Measurements from ENCODE around the gene MED13L. TPM values are rescaled to one million over a fixed set of nuclear protein-coding genes. Genes with fewer than 3 reads are reported as not detected.

The MED13L gene
- total and polyA plus RNA-seq, 2 of the 8 experiments (the other 6 are each of a cell fraction or from before 2014, with no cell fraction given) = 15.9 to 51.7 TPM

DNA sequence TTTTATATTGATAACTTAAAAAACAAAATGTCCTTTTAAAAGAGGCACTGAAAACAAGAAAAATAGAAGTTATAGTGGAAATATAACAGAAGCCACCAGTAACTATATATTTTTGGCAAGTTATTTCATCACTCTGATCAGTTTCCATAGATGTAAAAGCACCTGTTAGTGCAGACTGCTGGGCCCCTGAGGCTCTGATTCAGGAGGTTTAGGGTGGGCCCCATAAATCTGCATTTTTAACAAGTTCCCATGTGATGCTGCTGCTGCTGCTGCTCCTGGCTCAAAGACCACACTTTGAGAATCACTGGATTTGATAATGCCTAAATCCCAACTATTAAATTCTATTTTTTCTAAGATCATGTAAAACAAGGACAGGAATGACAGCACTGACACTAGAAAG, 251.1 kb downstream of the MED13L start:
- Histone ChIP-seq H2BK5ac (ENCODE audit: low read depth, low read length) (no peak overlapping the region), H3K23me2 (ENCODE audit: low read depth, low read length) (no peaks in the 10 kb centered on the region), H3K4me1 (replicated peaks in 1 of 4; ENCODE audit: control insufficient read depth in 3 of 4, insufficient read depth in 4 of 4, low read length in 3 of 4) (peaks cover 0 to 5% (median 0%) of the 10 kb centered on the region in 4 experiments; a peak in 1 of 7 replicates), H2AFZ (ENCODE audit: low read length) (no peak overlapping the region), H2BK20ac (ENCODE audit: low read length) (no peak overlapping the region), H3K23ac (ENCODE audit: insufficient read length) (no peak overlapping the region), H3K14ac (ENCODE audit: insufficient read length) (no peak overlapping the region), H3K79me2 (ENCODE audit: control insufficient read depth in 1 of 2, insufficient read depth in 2 of 2, low read length in 2 of 2) (peaks cover 0 to 23% of the 10 kb centered on the region in 2 experiments; a peak in 2 of 4 replicates), H2AK5ac (ENCODE audit: low read depth, low read length) (no peak overlapping the region), H2BK12ac (ENCODE audit: low read depth, low read length) (no peak overlapping the region), H2BK120ac (replicated peaks; ENCODE audit: low read depth, low read length) (no peak overlapping the region), H2BK15ac (ENCODE audit: low read length) (no peak overlapping the region), H3K9ac (replicated peaks in 1 of 4; ENCODE audit: extremely low read depth in 1 of 4, low read depth in 3 of 4, low read length in 3 of 4) (no peak overlapping the region), H3K9me3 (ENCODE audit: insufficient read depth in 2 of 2, low read depth in 1 of 2, low read length in 1 of 2) (no peaks in the 10 kb centered on the region), H4K5ac (ENCODE audit: insufficient read length, low read depth, low read length) (no peak overlapping the region), H3K27ac (ENCODE audit: low read depth, low read length) (no peak overlapping the region), H3K4me3 (ENCODE audit: extremely low read depth in 1 of 4, insufficient read depth in 2 of 4, low read depth in 3 of 4, low read length in 4 of 4) (no peak overlapping the region), H4K91ac (replicated peaks; ENCODE audit: insufficient read length, low read length) (no peak overlapping the region), H3K18ac (ENCODE audit: extremely low read depth, low read length) (no peak overlapping the region), H4K20me1 (replicated peaks in 1 of 2; ENCODE audit: control insufficient read depth in 1 of 2, insufficient read depth in 2 of 2, low read length in 2 of 2) (no peaks in the 10 kb centered on the region), H3K4me2 (ENCODE audit: insufficient read depth in 1 of 2, low read depth in 2 of 2, low read length in 2 of 2) (no peak overlapping the region), H3K36me3 (ENCODE audit: control insufficient read depth in 2 of 4, insufficient read depth in 4 of 4, low read length in 3 of 4) (no peaks in the 10 kb centered on the region), H3K4ac (replicated peaks; ENCODE audit: insufficient read length, low read depth, low read length) (no peak overlapping the region), H3K27me3 (replicated peaks in 1 of 4; ENCODE audit: control insufficient read depth in 3 of 4, extremely low read depth in 1 of 4, insufficient read depth in 3 of 4, low read length in 3 of 4) (no peaks in the 10 kb centered on the region), H3K56ac (replicated peaks; ENCODE audit: insufficient read length, low read depth, low read length) (no peak overlapping the region), H4K8ac (ENCODE audit: extremely low read depth, insufficient read depth, low read length) (no peak overlapping the region), H3K79me1 (ENCODE audit: low read depth, low read length) (peaks cover 4% of the 10 kb centered on the region; the same call in 1 of the 2 replicates)
- no peak for DNase-seq (ENCODE audit: low read depth in 1 of 2, low spot score in 2 of 2)
- ChIA-PET POLR2A (ENCODE audit: partially characterized antibody) (no interaction called here), CTCF (ENCODE audit: partially characterized antibody) (interaction anchor here (1.1 kb wide), 1 partner anchor 15 kb away, joined by 3 read pairs; no protein-coding TSS in a partner anchor)
- no peak for FAIRE-seq
- TF ChIP-seq TEAD4 (IDR thresholded peaks at IDR 0.05; ENCODE audit: low read depth, low read length) (no peak), KDM5A (IDR thresholded peaks at IDR 0.05; ENCODE audit: low read length) (no peak), SAP30 (IDR thresholded peaks at IDR 0.05; ENCODE audit: insufficient read depth, insufficient replicate concordance, low read length) (no peak), HDAC2 (IDR thresholded peaks at IDR 0.05; ENCODE audit: borderline replicate concordance in 1 of 2, low read depth in 2 of 2, low read length in 2 of 2) (no peak), FOSL1 (IDR thresholded peaks at IDR 0.05; ENCODE audit: insufficient read depth, low read depth, low read length) (no peak), CBX8 (IDR thresholded peaks at IDR 0.05; ENCODE audit: borderline replicate concordance, low read depth, low read length) (no peak), KDM1A (IDR thresholded peaks at IDR 0.05; ENCODE audit: borderline replicate concordance, low read length) (no peak), PHF8 (conservative IDR thresholded peaks at IDR 0.05; ENCODE audit: low read depth, low read length) (no peak), SIRT6 (IDR thresholded peaks at IDR 0.05; ENCODE audit: low read length) (no peak), SP2 (IDR thresholded peaks at IDR 0.05; ENCODE audit: low read length) (no peak), SUZ12 (IDR thresholded peaks at IDR 0.05; ENCODE audit: low read length) (no peak), EGR1 (IDR thresholded peaks at IDR 0.05; ENCODE audit: borderline replicate concordance, low read depth, low read length) (no peak)
- TF ChIP-seq, protein P1, sequence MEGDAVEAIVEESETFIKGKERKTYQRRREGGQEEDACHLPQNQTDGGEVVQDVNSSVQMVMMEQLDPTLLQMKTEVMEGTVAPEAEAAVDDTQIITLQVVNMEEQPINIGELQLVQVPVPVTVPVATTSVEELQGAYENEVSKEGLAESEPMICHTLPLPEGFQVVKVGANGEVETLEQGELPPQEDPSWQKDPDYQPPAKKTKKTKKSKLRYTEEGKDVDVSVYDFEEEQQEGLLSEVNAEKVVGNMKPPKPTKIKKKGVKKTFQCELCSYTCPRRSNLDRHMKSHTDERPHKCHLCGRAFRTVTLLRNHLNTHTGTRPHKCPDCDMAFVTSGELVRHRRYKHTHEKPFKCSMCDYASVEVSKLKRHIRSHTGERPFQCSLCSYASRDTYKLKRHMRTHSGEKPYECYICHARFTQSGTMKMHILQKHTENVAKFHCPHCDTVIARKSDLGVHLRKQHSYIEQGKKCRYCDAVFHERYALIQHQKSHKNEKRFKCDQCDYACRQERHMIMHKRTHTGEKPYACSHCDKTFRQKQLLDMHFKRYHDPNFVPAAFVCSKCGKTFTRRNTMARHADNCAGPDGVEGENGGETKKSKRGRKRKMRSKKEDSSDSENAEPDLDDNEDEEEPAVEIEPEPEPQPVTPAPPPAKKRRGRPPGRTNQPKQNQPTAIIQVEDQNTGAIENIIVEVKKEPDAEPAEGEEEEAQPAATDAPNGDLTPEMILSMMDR (IDR thresholded peaks at IDR 0.05; ENCODE audit: control extremely low read depth in 1 of 3, insufficient read depth in 1 of 3, low read depth in 1 of 3, low read length in 3 of 3) = no peak
